ENCODE results near the gene UBE3D. TPM values are rescaled to one million over a fixed set of nuclear protein-coding genes. Genes with fewer than 3 reads are reported as not detected.

The UBE3D gene
- polyA plus RNA-seq, 1 donor: 7.8 TPM

DNA sequence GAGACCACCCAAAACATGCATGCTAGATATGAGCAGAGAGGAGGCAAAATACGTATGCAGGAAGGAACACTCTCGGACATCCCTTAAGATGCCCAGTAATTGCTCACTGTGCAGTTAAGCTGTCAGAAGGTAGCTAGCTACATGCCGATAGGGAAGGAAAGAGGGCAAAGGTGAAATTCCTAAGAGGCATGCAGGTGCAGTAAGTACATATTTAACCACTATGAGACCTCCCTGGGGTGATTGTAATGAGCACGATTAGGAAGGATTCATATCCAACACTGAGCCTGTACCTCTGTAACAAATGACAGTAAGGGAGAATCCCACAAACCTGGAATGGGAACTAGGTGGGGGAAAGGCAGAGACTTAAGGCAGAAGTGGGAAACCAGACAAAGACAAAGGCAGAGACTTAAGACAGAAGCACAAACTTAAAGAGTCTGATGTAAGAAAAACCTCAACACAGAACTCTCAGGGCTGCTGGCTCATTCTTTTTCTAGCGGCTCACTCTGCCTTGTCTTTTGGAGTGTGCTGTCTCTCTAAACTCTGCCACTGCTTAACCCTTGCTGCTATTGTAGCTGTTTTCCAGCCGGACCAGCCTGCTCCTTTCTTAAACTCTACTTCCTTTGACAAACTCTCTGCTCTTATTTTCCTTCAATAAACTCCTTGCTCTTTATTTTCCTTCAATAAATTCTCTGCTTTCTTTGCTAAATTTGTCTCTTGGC is 148.1 kb downstream of the UBE3D start:
- DNase-seq: peak; percentile 21 to 76
- WGBS (ENCODE audit: insufficient coverage, low lambda C conversion rate): 40% methylated on average over 2 of the region's 6 CpGs
- H3K27ac ChIP-seq (ENCODE audit: low read length): peak overlapping the region; percentile 51

DNA sequence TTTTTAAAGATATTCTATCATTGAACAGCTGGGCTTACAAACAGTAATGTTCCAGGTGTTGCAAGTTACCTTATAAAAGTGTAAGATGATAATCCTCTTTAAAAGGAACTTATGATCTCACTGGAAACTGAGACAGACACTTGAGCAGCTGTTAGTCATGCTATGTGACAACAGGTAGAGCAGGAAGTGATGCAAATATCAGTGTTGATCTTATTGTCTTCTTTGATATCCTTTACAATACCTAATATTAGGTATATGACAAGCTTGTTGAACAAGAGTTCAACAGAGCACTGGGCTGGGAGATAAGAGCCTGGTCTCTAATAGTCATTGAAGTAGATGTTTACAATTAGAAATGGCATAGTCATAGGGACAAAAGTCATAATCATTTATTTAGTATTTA is 150.0 kb downstream of the UBE3D start:
- Histone ChIP-seq H3K4me3 (ENCODE audit: low read length) (no peak overlapping the region), H3K36me3 (ENCODE audit: control insufficient read depth, insufficient read depth, low read length) (no peaks in the 10 kb centered on the region), H3K4me1 (ENCODE audit: control insufficient read depth, insufficient read depth, low read length) (peaks cover 16% of the 10 kb centered on the region), H3K27me3 (ENCODE audit: control insufficient read depth, insufficient read depth, low read length) (no peaks in the 10 kb centered on the region), H3K9me3 (ENCODE audit: control insufficient read depth, low read depth, low read length) (no peaks in the 10 kb centered on the region), H3K27ac (ENCODE audit: low read length) (no peak overlapping the region)
- no peak for DNase-seq

More for the DNA sequence above, 148.1 kb downstream of the UBE3D start:
- Histone ChIP-seq H3K27me3 (ENCODE audit: control insufficient read depth, insufficient read depth, low read length) (no peaks in the 10 kb centered on the region), H3K9me3 (ENCODE audit: control insufficient read depth, low read depth, low read length) (no peaks in the 10 kb centered on the region), H3K36me3 (ENCODE audit: control insufficient read depth, insufficient read depth, low read length) (no peaks in the 10 kb centered on the region), H3K4me3 (ENCODE audit: low read length) (no peak overlapping the region), H3K4me1 (ENCODE audit: control insufficient read depth, insufficient read depth, low read length) (peaks cover 7% of the 10 kb centered on the region)

DNA sequence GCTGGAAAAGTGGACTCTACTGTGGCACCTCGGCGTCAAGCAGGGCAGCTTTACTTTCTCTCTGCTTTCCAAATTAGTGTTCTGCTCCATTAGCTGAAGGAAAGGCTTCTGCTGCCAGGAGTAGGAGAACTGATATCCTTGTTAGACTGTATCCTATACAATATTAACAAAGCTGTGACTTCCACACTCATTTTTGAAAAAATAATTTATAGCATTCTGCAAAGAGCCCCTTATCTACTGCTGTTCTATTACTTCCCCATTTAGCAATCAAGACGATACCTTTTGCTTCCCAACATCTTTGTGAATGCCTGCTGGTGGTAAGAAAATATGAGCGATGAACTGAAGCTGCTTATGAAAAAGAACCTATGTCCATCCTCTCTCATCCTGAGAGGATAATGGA is 151.1 kb downstream of the UBE3D start:
- H3K27me3 ChIP-seq (ENCODE audit: control insufficient read depth, insufficient read depth, low read length): no peaks in the 10 kb centered on the region
- WGBS (ENCODE audit: insufficient coverage, low lambda C conversion rate): 100% methylated on average over 1 of the region's 4 CpGs
- no peak overlapping the region for H3K27ac ChIP-seq (ENCODE audit: low read length)
- H3K36me3 ChIP-seq (ENCODE audit: control insufficient read depth, insufficient read depth, low read length): no peaks in the 10 kb centered on the region
- H3K4me3 ChIP-seq (ENCODE audit: low read length): no peak overlapping the region
- peaks cover 16% of the 10 kb centered on the region for H3K4me1 ChIP-seq (ENCODE audit: control insufficient read depth, insufficient read depth, low read length)
- no peaks in the 10 kb centered on the region for H3K9me3 ChIP-seq (ENCODE audit: control insufficient read depth, low read depth, low read length)
- no peak for DNase-seq

DNA sequence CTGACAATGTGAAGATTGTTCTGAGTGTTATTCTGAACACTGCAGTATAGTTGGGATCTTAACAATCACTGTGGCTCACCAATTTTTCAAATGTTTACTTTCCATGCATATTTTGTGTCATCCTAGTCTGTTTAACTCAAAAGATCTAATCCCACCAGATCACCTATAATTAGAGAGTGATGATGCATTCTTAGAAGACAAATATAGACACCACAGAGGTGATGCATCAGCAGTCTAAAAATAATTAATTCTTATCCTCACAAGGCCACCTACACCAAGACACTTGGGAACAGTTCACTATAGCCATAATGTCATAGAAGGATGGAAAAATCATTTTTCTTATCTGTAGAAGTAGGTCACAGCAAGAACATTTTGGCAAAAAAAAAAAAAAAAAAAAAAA is 154.8 kb downstream of the UBE3D start:
- no peak for DNase-seq
- H3K9me3 ChIP-seq (ENCODE audit: control insufficient read depth, low read depth, low read length): no peaks in the 10 kb centered on the region
- no peak overlapping the region for H3K27ac ChIP-seq (ENCODE audit: low read length)
- H3K4me1 ChIP-seq (ENCODE audit: control insufficient read depth, insufficient read depth, low read length): peaks cover 17% of the 10 kb centered on the region
- no peak overlapping the region for H3K4me3 ChIP-seq (ENCODE audit: low read length)
- H3K36me3 ChIP-seq (ENCODE audit: control insufficient read depth, insufficient read depth, low read length): no peaks in the 10 kb centered on the region
- no peaks in the 10 kb centered on the region for H3K27me3 ChIP-seq (ENCODE audit: control insufficient read depth, insufficient read depth, low read length)

GRCh38 chr6:82910395-82910794 is 155.2 kb downstream of the UBE3D start:
- no peak overlapping the region for H3K27ac ChIP-seq (ENCODE audit: low read length)
- DNase-seq: no peak
- no peaks in the 10 kb centered on the region for H3K27me3 ChIP-seq (ENCODE audit: control insufficient read depth, insufficient read depth, low read length)
- no peak overlapping the region for H3K4me3 ChIP-seq (ENCODE audit: low read length)
- H3K36me3 ChIP-seq (ENCODE audit: control insufficient read depth, insufficient read depth, low read length): no peaks in the 10 kb centered on the region
- no peaks in the 10 kb centered on the region for H3K9me3 ChIP-seq (ENCODE audit: control insufficient read depth, low read depth, low read length)
- WGBS (ENCODE audit: insufficient coverage, low lambda C conversion rate): no CpG with 5 or more reads among the region's 1 CpG
- H3K4me1 ChIP-seq (ENCODE audit: control insufficient read depth, insufficient read depth, low read length): peaks cover 17% of the 10 kb centered on the region

DNA sequence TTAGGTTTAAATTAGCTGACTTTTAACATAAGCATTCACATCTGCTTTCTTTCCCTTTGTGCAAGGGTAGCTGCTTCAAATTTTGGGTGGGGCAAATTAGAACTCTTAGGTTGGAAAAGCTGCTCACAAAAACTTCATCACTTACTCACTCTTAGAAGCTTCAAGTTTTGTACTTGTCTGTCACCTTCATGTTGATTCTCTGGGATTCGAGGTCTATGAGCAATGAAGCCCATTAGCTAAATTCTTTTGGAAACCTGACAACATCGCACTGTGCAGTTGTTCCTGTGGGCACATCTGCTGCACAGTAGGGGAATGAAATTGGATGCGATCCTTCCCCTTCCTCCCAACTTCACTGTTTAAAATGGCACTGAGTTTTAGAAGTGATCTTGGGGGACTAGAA is 156.1 kb downstream of the UBE3D start:
- no peak overlapping the region for H3K27ac ChIP-seq (ENCODE audit: low read length)
- H3K4me1 ChIP-seq (ENCODE audit: control insufficient read depth, insufficient read depth, low read length): peaks cover 17% of the 10 kb centered on the region
- H3K4me3 ChIP-seq (ENCODE audit: low read length): no peak overlapping the region
- WGBS (ENCODE audit: insufficient coverage, low lambda C conversion rate): no CpG with 5 or more reads among the region's 3 CpGs
- H3K27me3 ChIP-seq (ENCODE audit: control insufficient read depth, insufficient read depth, low read length): no peaks in the 10 kb centered on the region
- no peaks in the 10 kb centered on the region for H3K9me3 ChIP-seq (ENCODE audit: control insufficient read depth, low read depth, low read length)
- no peak for DNase-seq
- no peaks in the 10 kb centered on the region for H3K36me3 ChIP-seq (ENCODE audit: control insufficient read depth, insufficient read depth, low read length)

DNA sequence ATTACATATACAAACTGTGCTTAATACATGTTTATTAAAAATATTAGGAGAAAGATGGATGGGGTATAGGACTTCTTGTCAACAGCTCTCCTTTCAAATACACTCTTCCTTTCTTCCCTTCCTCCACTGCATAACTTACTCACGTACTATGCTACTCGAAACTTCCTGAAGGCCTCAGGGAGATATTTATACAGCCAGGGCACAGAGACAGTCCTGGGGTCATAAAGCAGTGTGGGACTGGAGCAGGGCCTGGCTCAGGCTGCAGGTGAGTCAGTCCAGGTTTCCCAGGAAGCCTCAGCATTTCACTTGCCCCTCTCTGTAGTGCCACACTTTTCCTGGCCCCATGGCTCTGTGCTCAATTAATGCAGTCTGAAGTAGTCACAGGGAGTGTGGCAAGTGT is 157.0 kb downstream of the UBE3D start:
- H3K4me3 ChIP-seq (ENCODE audit: low read length): no peak overlapping the region
- H3K4me1 ChIP-seq (ENCODE audit: control insufficient read depth, insufficient read depth, low read length): peaks cover 17% of the 10 kb centered on the region
- H3K36me3 ChIP-seq (ENCODE audit: control insufficient read depth, insufficient read depth, low read length): no peaks in the 10 kb centered on the region
- no peaks in the 10 kb centered on the region for H3K9me3 ChIP-seq (ENCODE audit: control insufficient read depth, low read depth, low read length)
- peak; percentile 67 to 84 for DNase-seq
- WGBS (ENCODE audit: insufficient coverage, low lambda C conversion rate): no CpG with 5 or more reads among the region's 2 CpGs
- peak overlapping the region; percentile 67 for H3K27ac ChIP-seq (ENCODE audit: low read length)
- H3K27me3 ChIP-seq (ENCODE audit: control insufficient read depth, insufficient read depth, low read length): no peaks in the 10 kb centered on the region

DNA sequence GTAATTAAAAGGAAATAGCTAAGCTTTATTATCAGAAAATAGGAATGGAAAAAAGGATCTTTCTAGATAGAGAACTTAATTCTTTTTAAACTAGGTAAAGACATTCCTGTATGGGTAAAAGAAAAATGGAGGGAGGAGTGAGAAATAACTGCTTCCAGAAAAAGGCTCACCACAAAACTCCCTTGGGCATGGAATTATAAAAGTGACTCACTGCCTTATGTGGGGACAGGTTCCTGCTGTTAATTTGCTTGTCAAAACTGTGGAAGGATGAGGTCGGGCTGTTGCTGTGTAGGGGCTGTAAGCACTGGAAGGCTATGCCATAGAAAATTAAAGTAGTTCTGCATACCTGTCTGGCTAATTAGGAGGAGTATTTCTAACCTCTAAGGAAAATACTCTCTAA is 158.7 kb downstream of the UBE3D start:
- no CpG with 5 or more reads among the region's 1 CpG for WGBS (ENCODE audit: insufficient coverage, low lambda C conversion rate)
- Histone ChIP-seq H3K4me3 (ENCODE audit: low read length) (no peak overlapping the region), H3K27ac (ENCODE audit: low read length) (peak overlapping the region; percentile 25), H3K4me1 (ENCODE audit: control insufficient read depth, insufficient read depth, low read length) (peaks cover 17% of the 10 kb centered on the region), H3K36me3 (ENCODE audit: control insufficient read depth, insufficient read depth, low read length) (no peaks in the 10 kb centered on the region), H3K9me3 (ENCODE audit: control insufficient read depth, low read depth, low read length) (no peaks in the 10 kb centered on the region), H3K27me3 (ENCODE audit: control insufficient read depth, insufficient read depth, low read length) (no peaks in the 10 kb centered on the region)
- DNase-seq: peak in 1 of 2 donors; percentile 10

GRCh38 chr6:82906489-82906888 is 159.2 kb downstream of the UBE3D start:
- H3K36me3 ChIP-seq (ENCODE audit: control insufficient read depth, insufficient read depth, low read length): no peaks in the 10 kb centered on the region
- peak overlapping the region; percentile 25 for H3K27ac ChIP-seq (ENCODE audit: low read length)
- peak; percentile 38 to 64 for DNase-seq
- no peaks in the 10 kb centered on the region for H3K27me3 ChIP-seq (ENCODE audit: control insufficient read depth, insufficient read depth, low read length)
- no peak overlapping the region for H3K4me3 ChIP-seq (ENCODE audit: low read length)
- H3K4me1 ChIP-seq (ENCODE audit: control insufficient read depth, insufficient read depth, low read length): peaks cover 12% of the 10 kb centered on the region
- no peaks in the 10 kb centered on the region for H3K9me3 ChIP-seq (ENCODE audit: control insufficient read depth, low read depth, low read length)

DNA sequence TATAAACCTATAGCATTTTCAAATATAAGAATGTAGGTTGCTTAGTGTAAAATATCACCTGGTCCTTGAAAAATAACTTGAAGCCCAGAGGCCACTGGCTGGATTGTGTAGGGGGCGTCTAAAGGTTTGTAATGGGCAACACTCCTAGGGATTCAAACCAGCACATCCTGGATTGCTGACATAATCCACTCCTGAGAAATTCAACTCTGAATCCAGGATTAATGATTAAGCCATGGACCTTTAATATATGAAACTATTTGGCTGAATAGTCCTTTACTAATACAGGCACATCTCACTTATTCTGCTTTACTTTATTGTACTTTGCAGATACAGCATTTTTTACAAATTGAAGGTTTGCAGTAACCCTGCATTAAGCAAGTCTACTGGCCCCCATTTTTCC is 160.8 kb downstream of the UBE3D start:
- no peaks in the 10 kb centered on the region for H3K27me3 ChIP-seq (ENCODE audit: control insufficient read depth, insufficient read depth, low read length)
- H3K9me3 ChIP-seq (ENCODE audit: control insufficient read depth, low read depth, low read length): no peaks in the 10 kb centered on the region
- H3K36me3 ChIP-seq (ENCODE audit: control insufficient read depth, insufficient read depth, low read length): no peaks in the 10 kb centered on the region
- no peak overlapping the region for H3K27ac ChIP-seq (ENCODE audit: low read length)
- no CpG with 5 or more reads among the region's 1 CpG for WGBS (ENCODE audit: insufficient coverage, low lambda C conversion rate)
- H3K4me3 ChIP-seq (ENCODE audit: low read length): no peak overlapping the region
- no peak for DNase-seq
- H3K4me1 ChIP-seq (ENCODE audit: control insufficient read depth, insufficient read depth, low read length): peaks cover 9% of the 10 kb centered on the region

- no peak overlapping the region for H3K27ac ChIP-seq (ENCODE audit: low read length)
- 87% methylated on average over 3 of the region's 4 CpGs for WGBS (ENCODE audit: insufficient coverage, low lambda C conversion rate)
- H3K27me3 ChIP-seq (ENCODE audit: control insufficient read depth, insufficient read depth, low read length): no peaks in the 10 kb centered on the region
- DNase-seq: no peak
- H3K4me3 ChIP-seq (ENCODE audit: low read length): no peak overlapping the region
- H3K9me3 ChIP-seq (ENCODE audit: control insufficient read depth, low read depth, low read length): no peaks in the 10 kb centered on the region
- no peaks in the 10 kb centered on the region for H3K36me3 ChIP-seq (ENCODE audit: control insufficient read depth, insufficient read depth, low read length)
- H3K4me1 ChIP-seq (ENCODE audit: control insufficient read depth, insufficient read depth, low read length): peaks cover 9% of the 10 kb centered on the region
Measured at GRCh38 chr6:82904257-82904656, 161.4 kb downstream of the UBE3D start.

All from large intestine (tissue), 3 donors.